Right renal pelvis (tissue), 4 donors: ENCODE data around the gene SNX30. TPM values are rescaled to one million over a fixed set of nuclear protein-coding genes. Genes with fewer than 3 reads are reported as not detected.
A peak's percentile ranks its signal among the peaks of the same experiment; 100 is the strongest.
"Not testable (repeated sequence)": the region's sequence is repeated elsewhere in the genome, so short reads cannot be mapped to it uniquely, and the experiment has no call there.

ENCODE experiments used
- DNase-seq, 4 donors: peaks; one replicate each; pipeline ENCODE4 v3.0.0-alpha.2; 2013; ENCODE audit warnings: low read depth in 4 of 4, low spot score in 3 of 4, missing footprints in 1 of 4
- polyA plus RNA-seq, 4 donors: library from polyadenylated mRNA; unstranded; fragments of 120-200 nt; gene quantifications; one replicate each; pipeline ENCODE4 v1.2.1, GENCODE V29; 2013; ENCODE audit not compliant: insufficient read length in 4 of 4

SNX30 gene
- 10 to 100 TPM; 18.0 to 23.0 (median 20.3) TPM for polyA plus RNA-seq

GRCh38 chr9:112750016-112750763 lies at the start of gene SNX30:
Gene SNX30, plus strand, starts transcription at chr9:112750760. Its CDS starts 242 bp downstream, at chr9:112751002.
- DNase-seq, result peak; percentile 72 to 86 (median 82)

- DNase-seq, result no peak
Measured at GRCh38 chr9:112703304-112703703, 47.3 kb upstream of the SNX30 start.

GRCh38 chr9:112705768-112706427 lies 44.7 kb upstream of the SNX30 start:
- peak in 3 of 4 donors; percentile 20 to 27 (median 27) for DNase-seq

GRCh38 chr9:112711050-112711689 lies 39.4 kb upstream of the SNX30 start:
- no peak for DNase-seq

GRCh38 chr9:112712678-112713077 lies 37.9 kb upstream of the SNX30 start:
- DNase-seq, result no peak

- peak; percentile 90 to 96 (median 94) for DNase-seq
Measured at GRCh38 chr9:112717661-112718331, 32.8 kb upstream of the SNX30 start, which contains the start of gene INIP. Gene INIP, minus strand, starts transcription at chr9:112718117. Its CDS starts 1,632 bp downstream, at chr9:112716485.

- no peak for DNase-seq
Measured at GRCh38 chr9:112719241-112719691, 31.3 kb upstream of the SNX30 start.

GRCh38 chr9:112719696-112720095 lies 30.9 kb upstream of the SNX30 start:
- DNase-seq, result no peak

GRCh38 chr9:112720113-112720780 lies 30.3 kb upstream of the SNX30 start:
- no peak for DNase-seq

- DNase-seq, result not testable (repeated sequence)
Measured at GRCh38 chr9:112722749-112723148, 27.8 kb upstream of the SNX30 start.

GRCh38 chr9:112725961-112726360 lies 24.6 kb upstream of the SNX30 start:
- no peak for DNase-seq

- no peak for DNase-seq
Measured at GRCh38 chr9:112726428-112726827, 24.1 kb upstream of the SNX30 start.

GRCh38 chr9:112728401-112728800 lies 22.2 kb upstream of the SNX30 start:
- DNase-seq, result no peak

GRCh38 chr9:112731971-112732370 lies 18.6 kb upstream of the SNX30 start:
- DNase-seq, result no peak

- no peak for DNase-seq
Measured at GRCh38 chr9:112734892-112735291, 15.7 kb upstream of the SNX30 start.

- no peak for DNase-seq
Measured at GRCh38 chr9:112743216-112743836, 7.2 kb upstream of the SNX30 start.

- no peak for DNase-seq
Measured at GRCh38 chr9:112744177-112744576, 6.4 kb upstream of the SNX30 start.

- no peak for DNase-seq
Measured at GRCh38 chr9:112747094-112747493, 3.5 kb upstream of the SNX30 start.

GRCh38 chr9:112750764-112751055 lies 150 bp downstream of the SNX30 start:
- no peak for DNase-seq
